ENCODE measurements around the gene RPS3.
"Not testable (repeated sequence)": the region's sequence is repeated elsewhere in the genome, so short reads cannot be mapped to it uniquely, and the experiment has no call there.

Gene RPS3

GRCh38 chr11:75380716-75381420, 18.4 kb upstream of the RPS3 start:
- no peak for DNase-seq

GRCh38 chr11:75383246-75383645, 16.1 kb upstream of the RPS3 start:
- no peak for DNase-seq

- peak; percentile 75 for DNase-seq
These were observed 14.8 kb upstream of the RPS3 start for GRCh38 chr11:75384438-75385080.

GRCh38 chr11:75386942-75387630, 12.2 kb upstream of the RPS3 start:
- no peak for DNase-seq

- DNase-seq: no peak
These were observed 11.5 kb upstream of the RPS3 start for GRCh38 chr11:75387736-75388294.

- DNase-seq: peak; percentile 92
These were observed 10.7 kb upstream of the RPS3 start for GRCh38 chr11:75388386-75389275.

GRCh38 chr11:75389276-75389605, 10.1 kb upstream of the RPS3 start:
- DNase-seq: no peak

- DNase-seq: peak; percentile 10
These were observed 9.4 kb upstream of the RPS3 start for GRCh38 chr11:75389925-75390324.

GRCh38 chr11:75394085-75394840, 5.1 kb upstream of the RPS3 start:
- DNase-seq: no peak

- DNase-seq: no peak
These were observed 412 bp upstream of the RPS3 start for GRCh38 chr11:75398906-75399305.

GRCh38 chr11:75400146-75400865, 988 bp downstream of the RPS3 start:
- no peak for DNase-seq

- no peak for DNase-seq
These were observed 2.9 kb downstream of the RPS3 start for GRCh38 chr11:75402002-75402773.

- DNase-seq: no peak
These were observed 3.7 kb downstream of the RPS3 start for GRCh38 chr11:75403037-75403436.

GRCh38 chr11:75403983-75404658, 4.8 kb downstream of the RPS3 start:
- DNase-seq: no peak

GRCh38 chr11:75406338-75406777, 7.0 kb downstream of the RPS3 start:
- no peak for DNase-seq

- DNase-seq: no peak
These were observed 9.6 kb downstream of the RPS3 start for GRCh38 chr11:75408957-75409219.

- not testable (repeated sequence) for DNase-seq
These were observed 10.7 kb downstream of the RPS3 start for GRCh38 chr11:75409971-75410370.

GRCh38 chr11:75413146-75413545, 13.8 kb downstream of the RPS3 start:
- not testable (repeated sequence) for DNase-seq

GRCh38 chr11:75413864-75414263, 14.5 kb downstream of the RPS3 start:
- DNase-seq: no peak

Measured in NCI-H345 (cell line).